Transverse colon (tissue), 4 donors: ENCODE data around the gene KMT2E. TPM values are rescaled to one million over a fixed set of nuclear protein-coding genes. Genes with fewer than 3 reads are reported as not detected.
A peak's percentile ranks its signal among the peaks of the same experiment; 100 is the strongest.

Experiments
- DNase-seq: peaks from one replicate; pipeline ENCODE4 v3.0.0-alpha.2; 2019
- H3K27ac ChIP-seq, 4 donors: fragments of 200-600 bp; sonication (generic); 2 replicates each; pipeline ENCODE4 v1.5.1; 2016 to 2018; ENCODE audit warnings: inconsistent platforms in 4 of 4
- H3K27me3 ChIP-seq: fragments of 200-600 bp; sonication (generic); 2 replicates; pipeline ENCODE4 v1.5.1; 2017; ENCODE audit warnings: inconsistent platforms
- H3K36me3 ChIP-seq, 4 donors: fragments of 200-600 bp; sonication (generic); 2 replicates each; pipeline ENCODE4 v1.5.1; 2017 to 2019; ENCODE audit warnings: inconsistent platforms in 4 of 4
- H3K4me1 ChIP-seq, 4 donors: fragments of 200-600 bp; sonication (generic); 2 replicates each; pipeline ENCODE4 v1.5.1; 2017 to 2020; ENCODE audit warnings: inconsistent platforms in 4 of 4
- H3K4me3 ChIP-seq, 4 donors: fragments of 200-600 bp; sonication (generic); 1 replicate in 1 of 4; 2 replicates in 3 of 4; pipeline versions ENCODE4 v1.5.1 to v1.6.1; 2017 to 2019; ENCODE audit warnings: inconsistent platforms in 4 of 4
- H3K9me3 ChIP-seq, 2 donors: fragments of 200-600 bp; sonication (generic); 2 replicates each; pipeline ENCODE4 v1.5.1; 2017 to 2019; ENCODE audit warnings: inconsistent platforms in 2 of 2
- EP300 ChIP-seq: sonication (generic); formaldehyde crosslinking; IDR thresholded peaks from one replicate; pipeline ENCODE4 v1.6.1; 2017; ENCODE audit warnings: antibody characterized with exemption, low read depth
- POLR2A ChIP-seq: fragments of 450-650 bp; IDR thresholded peaks from one replicate; pipeline ENCODE4 v1.6.1; 2016; ENCODE audit warnings: antibody characterized with exemption, mild to moderate bottlenecking, moderate library complexity
- POLR2AphosphoS5 ChIP-seq, 3 donors: sonication (generic); formaldehyde crosslinking; IDR thresholded peaks; one replicate each; pipeline ENCODE4 v1.6.1; 2016; ENCODE audit warnings: antibody characterized with exemption in 3 of 3
- WGBS, 2 donors: methylation state at CpG; one replicate each; pipeline ENCODE4 v1.1.5; 2018; ENCODE audit warnings: low coverage in 1 of 2; 5-methylcytosine and 5-hydroxymethylcytosine counted together
- in situ Hi-C, 4 donors: fragments of 200-750 bp; cut with MboI; loops; one replicate each; pipeline versions ENCODE4 v1.15.0 to v1.15.1; 2017; ENCODE audit warnings: low sequenced_read_pairs in 3 of 4, low pct_ligation_motif_present in 1 of 4, low pct_unique_long_range_greater_than_20kb in 1 of 4
- intact Hi-C: fragments of 100-400 bp; cut with DNase I; formaldehyde crosslinking; loops from one replicate; pipeline ENCODE4 v1.15.1; 2023; ENCODE audit warnings: low total_unique reads
- total RNA-seq, 4 donors: library from RNA; depleted of rRNA; stranded (reverse); fragments of >200 nt; gene quantifications; one replicate each; pipeline ENCODE4 v1.1.0, GENCODE V29; 2016
- TF ChIP-seq, protein P1 (sequence below), 5 experiments: fragments of 200-600 bp in 3 of 5; fragments of 450-650 bp in 2 of 5; sonication (generic) in 3 of 5; IDR thresholded peaks; 1 replicate in 2 of 5; 2 replicates in 3 of 5; pipeline ENCODE4 v1.5.1; 2016 to 2017; ENCODE audit warnings: antibody characterized with exemption in 5 of 5, inconsistent platforms in 3 of 5, mild to moderate bottlenecking in 2 of 5, moderate library complexity in 1 of 5

Gene KMT2E
- total RNA-seq, 4 donors from 2014 or later: 86.8 to 362 (median 178) TPM

DNA sequence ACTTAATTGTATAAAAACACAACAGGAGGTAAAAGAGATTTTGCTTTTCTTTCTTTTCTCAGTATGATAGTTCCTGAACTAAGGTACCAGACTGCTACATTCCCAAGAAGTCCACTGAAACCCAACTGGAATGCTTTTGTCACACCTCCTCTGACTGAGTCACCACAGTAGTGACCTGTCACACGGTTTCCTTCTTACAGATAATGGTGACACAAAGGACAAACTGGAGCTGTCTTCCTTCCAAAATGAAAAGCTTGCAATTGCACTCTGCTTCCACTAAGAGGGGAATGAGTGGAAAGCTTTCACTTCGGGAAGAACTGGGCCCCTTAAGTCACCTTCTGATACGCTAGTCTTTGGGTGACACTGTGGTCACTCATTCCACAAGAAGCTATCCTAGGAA lies 122.2 kb downstream of the KMT2E start:
- Histone ChIP-seq H3K4me3 (no peak overlapping the region), H3K4me1 (no peaks in the 10 kb centered on the region), H3K9me3 (no peaks in the 10 kb centered on the region), H3K27ac (no peak overlapping the region), H3K36me3 (peaks cover 0 to 11% (median 0%) of the 10 kb centered on the region in 4 donors), H3K27me3 (no peaks in the 10 kb centered on the region)
- in situ Hi-C loops: no loop called here
- DNase-seq: no peak
- WGBS, 2 donors: 83 to 88% methylated on average over 1 to 3 of the region's 3 CpGs
- intact Hi-C loops: no loop called here
- TF ChIP-seq, protein P1, sequence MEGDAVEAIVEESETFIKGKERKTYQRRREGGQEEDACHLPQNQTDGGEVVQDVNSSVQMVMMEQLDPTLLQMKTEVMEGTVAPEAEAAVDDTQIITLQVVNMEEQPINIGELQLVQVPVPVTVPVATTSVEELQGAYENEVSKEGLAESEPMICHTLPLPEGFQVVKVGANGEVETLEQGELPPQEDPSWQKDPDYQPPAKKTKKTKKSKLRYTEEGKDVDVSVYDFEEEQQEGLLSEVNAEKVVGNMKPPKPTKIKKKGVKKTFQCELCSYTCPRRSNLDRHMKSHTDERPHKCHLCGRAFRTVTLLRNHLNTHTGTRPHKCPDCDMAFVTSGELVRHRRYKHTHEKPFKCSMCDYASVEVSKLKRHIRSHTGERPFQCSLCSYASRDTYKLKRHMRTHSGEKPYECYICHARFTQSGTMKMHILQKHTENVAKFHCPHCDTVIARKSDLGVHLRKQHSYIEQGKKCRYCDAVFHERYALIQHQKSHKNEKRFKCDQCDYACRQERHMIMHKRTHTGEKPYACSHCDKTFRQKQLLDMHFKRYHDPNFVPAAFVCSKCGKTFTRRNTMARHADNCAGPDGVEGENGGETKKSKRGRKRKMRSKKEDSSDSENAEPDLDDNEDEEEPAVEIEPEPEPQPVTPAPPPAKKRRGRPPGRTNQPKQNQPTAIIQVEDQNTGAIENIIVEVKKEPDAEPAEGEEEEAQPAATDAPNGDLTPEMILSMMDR (IDR thresholded peaks at IDR 0.05): no peak
- TF ChIP-seq EP300 (no peak), POLR2A (no peak), POLR2AphosphoS5 (IDR thresholded peaks at IDR 0.05) (no peak)

DNA sequence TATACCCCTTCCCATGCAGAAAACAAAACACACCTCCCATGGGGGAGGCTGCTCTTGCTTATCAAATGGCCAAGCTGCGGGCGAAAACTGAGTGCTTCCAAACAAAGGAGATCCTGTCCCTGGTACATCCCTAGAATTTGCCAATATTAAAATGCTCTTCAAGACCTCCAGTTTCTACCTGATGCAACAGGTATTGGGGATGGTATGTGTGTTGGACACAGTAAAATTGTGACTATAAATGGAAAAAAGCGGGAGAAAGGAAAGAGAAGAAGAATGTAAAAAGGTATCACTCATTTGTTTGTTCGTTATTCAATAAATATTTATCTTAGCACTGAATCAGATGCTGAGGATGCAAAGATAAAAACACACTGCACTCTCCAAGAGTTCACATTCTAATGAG lies 123.9 kb downstream of the KMT2E start:
- TF ChIP-seq, protein P1 (IDR thresholded peaks at IDR 0.05): no peak
- TF ChIP-seq POLR2A: no peak
- no peak for TF ChIP-seq POLR2AphosphoS5 (IDR thresholded peaks at IDR 0.05)
- no peak for TF ChIP-seq EP300
- 93 to 94% methylated on average over 4 of the region's 4 CpGs for WGBS, 2 donors

DNA sequence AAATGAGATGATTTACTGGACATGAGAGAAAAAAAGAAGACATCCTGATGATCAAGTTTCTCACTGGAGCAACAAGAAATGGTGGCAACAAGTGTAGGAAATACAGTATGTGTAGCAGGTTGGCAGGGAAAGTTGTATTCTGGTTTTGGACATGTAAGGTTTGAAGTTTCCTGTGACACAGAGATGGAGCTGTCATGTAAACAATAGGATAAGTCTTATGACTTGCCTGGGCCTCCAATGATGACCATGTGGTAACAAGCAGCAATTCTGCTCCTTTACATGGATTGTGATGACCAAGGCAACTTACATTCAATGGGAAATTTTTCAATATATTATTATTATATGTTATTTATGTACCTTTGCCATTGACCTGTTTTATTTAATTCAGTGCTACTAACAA lies 125.4 kb downstream of the KMT2E start:
- Histone ChIP-seq H3K4me1 (no peaks in the 10 kb centered on the region), H3K9me3 (no peaks in the 10 kb centered on the region), H3K27ac (no peak overlapping the region), H3K4me3 (no peak overlapping the region), H3K27me3 (no peaks in the 10 kb centered on the region), H3K36me3 (peaks cover 0 to 11% (median 0%) of the 10 kb centered on the region in 4 donors)
- TF ChIP-seq, protein P1 (IDR thresholded peaks at IDR 0.05): no peak
- TF ChIP-seq EP300 (no peak), POLR2AphosphoS5 (IDR thresholded peaks at IDR 0.05) (no peak), POLR2A (no peak)
- no peak for DNase-seq
- intact Hi-C loops (no loop called here), in situ Hi-C loops (no loop called here)

More for the DNA sequence above, 123.9 kb downstream of the KMT2E start:
- no peak for DNase-seq
- Histone ChIP-seq H3K9me3 (no peaks in the 10 kb centered on the region), H3K27me3 (no peaks in the 10 kb centered on the region), H3K4me3 (no peak overlapping the region), H3K4me1 (no peaks in the 10 kb centered on the region), H3K36me3 (peaks cover 0 to 11% (median 0%) of the 10 kb centered on the region in 4 donors), H3K27ac (no peak overlapping the region)
- intact Hi-C loops (no loop called here), in situ Hi-C loops (no loop called here)

DNA sequence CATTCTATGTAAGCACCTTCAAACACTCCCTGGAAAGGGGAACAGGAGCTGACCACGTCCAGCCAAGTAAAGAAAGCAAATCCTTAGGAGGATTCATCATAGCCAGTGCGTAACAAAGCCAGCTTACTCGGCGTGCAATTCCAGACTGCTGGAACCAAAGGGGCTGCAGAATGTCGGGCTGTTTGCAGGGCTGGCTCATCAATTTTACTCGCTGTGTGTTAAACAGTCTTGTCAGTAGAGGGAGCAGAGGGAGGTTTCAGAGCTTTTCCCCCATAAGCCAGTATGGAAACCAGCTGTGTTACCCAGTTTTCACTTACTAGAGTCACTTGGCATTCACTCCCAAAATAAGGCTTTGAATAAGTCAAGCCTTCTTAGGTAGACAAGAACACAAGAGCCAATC lies 127.1 kb downstream of the KMT2E start:
- no peak for TF ChIP-seq POLR2AphosphoS5 (IDR thresholded peaks at IDR 0.05)
- TF ChIP-seq, protein P1 (IDR thresholded peaks at IDR 0.05): peak in 3 of 5 experiments; percentile 13 to 21 (median 16)
- Histone ChIP-seq H3K27me3 (no peaks in the 10 kb centered on the region), H3K9me3 (no peaks in the 10 kb centered on the region), H3K27ac (no peak overlapping the region), H3K4me1 (no peaks in the 10 kb centered on the region), H3K4me3 (no peak overlapping the region), H3K36me3 (peaks cover 0 to 11% (median 0%) of the 10 kb centered on the region in 4 donors)
- in situ Hi-C loops: no loop called here
- DNase-seq: no peak
- intact Hi-C loops: no loop called here
- WGBS, 2 donors: 63 to 78% methylated on average over 6 of the region's 6 CpGs
